DMS 273 (cell line): ENCODE data around the gene TGFBI.
A peak's percentile ranks its signal among the peaks of the same experiment; 100 is the strongest.

Experiments
- DNase-seq: peaks from one replicate; lab custom pipeline; 2025; ENCODE audit not compliant: unreplicated experiment; lab: John Stamatoyannopoulos, UW

Gene TGFBI

DNA sequence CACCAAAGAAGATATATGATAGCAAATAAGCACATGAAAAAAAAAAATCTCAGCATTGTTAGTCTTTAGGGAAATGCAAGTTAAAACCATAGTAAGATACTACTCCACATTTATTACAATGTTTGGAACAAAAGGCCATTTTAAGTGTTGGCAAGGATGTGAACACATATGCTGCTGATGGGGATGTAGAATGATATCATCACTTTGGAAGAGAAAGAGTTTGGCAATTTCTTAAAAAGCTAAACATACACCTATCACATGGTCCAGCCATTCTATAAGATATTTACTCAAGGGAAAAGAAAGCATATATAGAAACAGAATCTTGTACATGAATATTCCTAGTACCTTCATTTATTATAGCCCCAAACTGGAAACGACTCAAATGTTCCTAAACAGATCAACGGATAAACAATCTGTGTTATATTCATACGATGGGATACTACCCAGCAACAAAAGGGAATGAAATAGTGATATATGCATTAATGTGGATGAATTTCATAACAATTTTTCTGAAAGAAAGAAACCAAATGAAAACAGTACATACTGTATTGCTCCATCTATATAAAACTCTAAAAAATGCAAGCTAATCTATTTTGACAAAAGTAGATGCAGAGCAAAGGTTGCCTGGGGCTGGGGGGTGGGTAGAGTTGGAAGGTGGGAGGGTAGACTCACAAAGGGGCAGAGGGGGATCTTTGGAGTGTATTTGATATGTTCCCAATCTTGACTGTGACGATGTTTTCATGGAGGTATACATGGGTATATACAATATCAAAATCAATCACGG is 58.2 kb downstream of the TGFBI start:
- DNase-seq: no peak

DNA sequence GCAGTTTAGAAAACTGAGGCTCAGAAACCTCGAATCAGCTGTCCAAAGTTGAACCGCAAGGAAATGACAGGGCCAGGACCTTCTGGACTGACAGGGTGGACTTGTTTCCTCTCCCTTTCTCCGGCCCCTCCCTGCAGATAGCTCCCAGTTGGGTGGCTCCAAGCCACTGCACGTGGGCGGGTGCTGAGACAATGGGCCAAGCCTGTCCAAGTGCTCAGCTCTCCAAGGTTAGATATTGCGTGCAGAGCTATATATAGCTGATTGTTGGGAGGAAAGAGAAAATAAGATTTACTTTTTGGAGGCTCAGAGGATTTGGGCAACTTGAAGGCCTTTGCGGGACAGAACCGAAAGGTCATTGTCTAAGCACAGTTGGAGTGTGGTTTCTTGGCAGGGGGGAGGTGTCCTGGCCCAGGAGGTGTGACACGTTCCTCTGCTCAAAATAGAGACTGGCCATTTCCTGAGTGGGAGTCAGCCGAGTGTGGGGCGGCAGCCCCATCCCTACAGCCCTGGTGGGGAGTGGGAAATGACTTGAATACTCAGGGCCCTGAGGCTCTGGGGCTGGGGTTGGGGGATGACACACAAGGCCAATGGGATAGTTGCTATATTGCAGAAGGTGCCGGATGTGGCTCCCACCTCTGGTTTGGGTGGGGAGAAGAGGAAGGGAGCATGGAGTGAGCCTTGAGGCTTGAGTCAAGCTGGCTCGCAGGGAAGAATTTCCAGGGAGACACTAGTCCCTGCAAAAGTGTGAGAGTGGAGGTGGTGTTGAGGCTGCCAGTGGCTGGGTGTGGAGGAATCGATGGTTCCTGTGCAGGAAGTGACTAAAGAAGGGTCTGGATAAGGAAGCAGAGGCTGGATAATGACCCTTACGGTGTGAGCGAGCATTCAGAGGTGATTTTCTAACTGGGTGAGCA is 59.4 kb downstream of the TGFBI start:
- DNase-seq: no peak

DNA sequence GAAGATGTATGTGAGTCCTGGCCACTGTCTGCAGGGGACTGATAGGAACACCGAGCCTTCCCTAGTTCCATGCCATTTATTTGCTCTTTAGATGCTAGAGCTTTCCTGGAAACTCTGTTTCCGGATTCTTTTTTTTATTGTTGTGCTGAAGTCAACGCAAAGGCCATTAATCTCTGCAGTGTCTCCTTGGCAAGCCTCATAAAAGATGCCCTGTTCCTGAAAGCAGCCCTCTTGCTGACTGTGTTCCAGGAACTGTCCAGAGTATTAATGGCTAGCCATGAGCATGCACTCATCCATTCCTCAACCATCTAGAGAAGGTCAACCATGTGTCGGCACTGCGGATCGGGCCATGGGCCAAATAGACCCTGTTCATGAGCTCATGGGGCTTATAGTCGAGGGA is 61.0 kb downstream of the TGFBI start:
- no peak for DNase-seq

DNA sequence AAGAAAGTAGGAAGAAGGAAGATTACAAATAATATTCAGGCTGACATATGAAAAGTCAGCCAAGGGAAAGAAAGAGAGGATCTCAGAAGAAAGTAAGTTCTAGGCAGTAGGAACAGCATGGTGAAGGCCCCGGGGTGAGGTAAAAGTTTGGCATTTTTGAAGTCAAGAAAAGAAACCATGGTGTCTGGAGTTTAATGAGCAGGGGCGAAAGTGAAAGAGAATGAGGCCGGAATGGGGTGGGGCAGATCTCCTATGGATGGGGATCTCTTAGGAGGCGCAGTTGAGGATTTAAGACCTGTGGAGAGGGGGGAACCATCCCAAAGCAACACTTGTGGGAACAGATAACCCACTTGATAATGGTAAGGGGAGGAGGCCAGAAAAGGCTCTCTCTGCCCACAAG is 61.5 kb downstream of the TGFBI start:
- DNase-seq: no peak

DNA sequence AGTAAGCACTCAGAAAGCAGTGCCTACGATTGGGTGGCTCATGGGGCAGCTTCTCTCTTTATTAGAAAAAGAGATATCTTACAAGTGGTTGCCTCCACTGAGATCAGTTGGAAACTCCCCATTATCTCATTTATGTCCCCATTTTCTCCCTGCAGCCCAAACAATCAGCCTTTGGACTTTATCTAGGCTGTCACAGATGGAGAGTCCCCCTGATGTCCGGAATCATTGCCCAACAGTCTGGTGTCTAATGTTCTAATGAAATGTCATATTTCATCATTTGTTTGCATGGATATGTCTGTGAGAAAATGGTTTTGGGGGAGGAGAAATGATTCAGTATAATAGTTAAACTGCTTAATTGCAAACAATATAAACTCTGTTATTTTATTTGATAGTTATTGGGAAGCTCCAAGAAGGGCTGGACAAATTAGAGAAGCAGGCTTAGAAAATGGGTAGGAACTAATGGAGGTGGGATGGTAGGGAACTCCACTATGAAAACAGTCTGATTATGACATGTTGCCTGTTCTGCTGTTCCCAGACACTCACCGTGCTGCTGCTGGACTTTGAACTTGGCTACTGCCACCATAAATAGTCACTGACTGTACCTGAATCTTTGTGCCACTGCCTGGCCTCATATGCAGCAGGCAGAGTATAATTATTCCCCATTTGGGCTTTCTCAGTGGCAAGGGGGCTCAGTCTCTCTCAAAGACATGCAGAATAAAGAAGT is 65.6 kb downstream of the TGFBI start:
- no peak for DNase-seq

DNA sequence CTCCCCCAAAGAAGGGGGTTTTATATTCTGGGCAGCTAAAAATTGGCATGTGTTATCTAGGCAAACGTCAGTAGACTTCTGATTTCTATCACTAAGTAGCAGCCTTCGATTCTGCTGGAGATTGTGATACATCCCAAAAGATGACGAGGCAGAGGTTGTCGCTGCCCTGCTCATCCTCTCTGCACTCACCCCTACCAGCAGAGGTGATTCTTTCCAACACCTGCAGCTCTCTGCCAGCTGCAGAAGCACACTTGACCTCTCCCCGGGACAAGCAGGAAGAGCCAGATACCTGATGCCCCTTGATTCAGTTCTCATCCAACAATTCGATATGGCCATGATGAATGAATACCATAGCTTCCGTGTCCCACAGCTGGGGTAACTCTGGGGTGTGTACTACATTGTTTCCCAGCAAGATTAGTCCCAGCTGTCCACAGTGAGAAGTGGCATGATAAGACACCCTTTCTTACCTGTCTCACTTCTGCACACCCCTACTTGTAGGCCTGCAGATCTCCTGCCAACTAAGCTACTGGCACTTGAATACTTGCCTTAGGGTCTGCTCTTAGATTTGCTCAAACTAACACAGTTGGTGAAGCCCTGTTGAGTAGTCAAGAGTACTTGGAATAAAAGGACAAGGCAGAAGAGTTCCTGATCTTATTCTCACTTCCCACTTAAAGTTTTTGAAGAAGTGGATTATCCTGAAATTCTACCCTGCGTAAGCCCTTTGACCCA is 66.3 kb downstream of the TGFBI start:
- no peak for DNase-seq

DNA sequence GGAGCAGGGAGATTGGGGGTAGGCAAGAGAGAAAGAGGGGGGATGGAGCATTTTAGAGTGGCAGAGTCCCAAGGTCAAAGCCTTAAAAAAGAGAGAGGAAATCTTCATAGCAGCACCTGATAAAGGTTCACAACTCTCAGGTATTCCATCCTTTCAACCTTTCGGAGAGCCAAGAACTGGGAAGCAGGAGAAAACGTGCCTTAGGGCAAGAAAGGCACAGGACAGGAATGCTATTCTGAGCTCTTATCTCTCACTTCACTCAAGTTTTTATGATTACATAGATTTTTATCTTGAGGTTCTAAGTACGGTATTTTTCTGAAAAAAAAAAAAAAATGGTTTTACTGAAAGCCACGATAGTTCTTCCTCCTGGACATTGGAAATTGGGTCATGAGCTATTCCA is 69.4 kb downstream of the TGFBI start:
- no peak for DNase-seq

DNA sequence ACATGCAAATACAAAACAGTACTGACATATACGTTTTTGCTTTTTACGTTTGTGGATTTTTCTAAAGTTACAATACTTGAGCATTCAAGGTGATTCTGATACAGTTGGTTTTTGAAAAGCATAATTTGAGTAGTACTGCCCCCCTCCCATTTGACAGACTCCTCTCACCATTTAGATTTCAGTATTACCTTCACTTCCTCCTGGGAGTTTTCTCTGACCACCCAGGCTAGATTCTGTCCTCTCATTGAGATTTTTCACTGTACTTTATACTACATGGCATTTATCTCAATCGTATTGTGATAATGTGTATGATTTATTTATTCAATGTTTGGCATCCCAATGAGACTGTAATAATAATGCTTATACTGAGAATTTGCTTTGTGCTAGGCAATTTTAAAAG is 71.1 kb downstream of the TGFBI start:
- no peak for DNase-seq

DNA sequence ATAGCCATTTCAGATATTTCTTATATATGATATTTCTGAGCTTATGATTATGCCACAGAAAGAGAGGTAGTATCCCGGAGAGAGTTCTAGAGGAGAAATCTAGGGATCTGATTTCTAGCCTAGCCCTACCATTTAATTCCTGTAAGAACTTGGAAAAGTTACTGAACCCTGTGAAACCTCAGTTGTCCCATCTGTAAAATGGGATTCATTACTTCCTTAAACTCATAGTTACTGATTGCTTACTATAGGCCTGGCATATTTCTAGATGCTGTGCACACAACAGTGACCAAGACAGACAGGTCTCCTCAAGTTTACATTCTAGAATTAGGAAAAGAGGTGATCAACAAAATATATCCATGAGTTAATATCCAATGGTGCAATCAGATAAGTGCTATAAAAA is 73.1 kb downstream of the TGFBI start:
- DNase-seq: no peak

DNA sequence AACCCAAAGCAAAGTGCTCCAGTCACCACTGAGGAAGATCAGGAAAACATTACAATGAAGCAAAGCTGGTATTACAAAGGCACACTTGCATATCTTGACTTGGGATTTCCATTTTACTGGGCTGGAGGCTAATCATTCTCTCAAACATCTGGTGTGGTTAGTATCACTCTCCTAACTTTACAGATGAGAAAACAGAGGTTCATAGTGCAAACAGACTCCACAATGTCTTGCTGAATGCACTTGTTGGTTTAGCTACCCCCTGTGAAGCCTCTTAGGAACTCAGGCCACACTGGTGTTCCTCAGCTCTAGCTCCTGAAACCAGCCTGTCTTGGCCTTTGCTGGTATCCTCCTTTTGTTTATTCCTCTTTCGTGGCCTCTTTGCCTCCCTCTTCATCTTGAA is 74.3 kb downstream of the TGFBI start:
- DNase-seq: no peak

DNA sequence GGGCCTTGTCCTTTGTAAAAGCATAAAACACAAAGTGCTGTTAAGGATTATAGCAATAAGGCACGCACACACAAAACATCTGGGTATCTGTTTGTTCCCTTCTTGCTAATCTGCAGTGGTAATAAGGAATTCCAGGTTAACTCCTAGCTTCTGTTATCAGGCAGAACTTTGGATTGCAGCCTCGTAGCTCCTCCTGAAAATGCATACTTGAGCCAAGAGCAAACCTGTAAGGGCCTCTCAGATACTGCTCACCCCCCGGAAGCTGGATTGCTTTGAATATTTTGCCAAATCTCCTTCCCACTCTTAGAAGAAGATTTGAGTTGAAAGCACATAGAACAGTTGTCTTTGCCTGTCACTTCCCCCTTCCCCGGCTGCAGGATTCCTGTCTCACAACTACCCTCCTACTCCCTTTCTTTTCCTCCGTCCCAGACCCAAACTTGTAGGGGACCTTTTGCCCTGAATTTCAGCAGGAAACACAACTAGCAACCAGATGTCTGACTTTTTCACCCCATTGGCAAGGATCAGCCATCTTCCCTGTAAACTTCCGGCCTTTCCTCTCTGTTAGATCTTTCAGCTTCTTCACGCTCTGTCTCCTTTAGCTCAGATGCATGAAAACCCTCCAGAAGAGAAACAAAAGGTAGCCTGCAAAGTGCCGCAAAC is 75.6 kb downstream of the TGFBI start:
- no peak for DNase-seq

DNA sequence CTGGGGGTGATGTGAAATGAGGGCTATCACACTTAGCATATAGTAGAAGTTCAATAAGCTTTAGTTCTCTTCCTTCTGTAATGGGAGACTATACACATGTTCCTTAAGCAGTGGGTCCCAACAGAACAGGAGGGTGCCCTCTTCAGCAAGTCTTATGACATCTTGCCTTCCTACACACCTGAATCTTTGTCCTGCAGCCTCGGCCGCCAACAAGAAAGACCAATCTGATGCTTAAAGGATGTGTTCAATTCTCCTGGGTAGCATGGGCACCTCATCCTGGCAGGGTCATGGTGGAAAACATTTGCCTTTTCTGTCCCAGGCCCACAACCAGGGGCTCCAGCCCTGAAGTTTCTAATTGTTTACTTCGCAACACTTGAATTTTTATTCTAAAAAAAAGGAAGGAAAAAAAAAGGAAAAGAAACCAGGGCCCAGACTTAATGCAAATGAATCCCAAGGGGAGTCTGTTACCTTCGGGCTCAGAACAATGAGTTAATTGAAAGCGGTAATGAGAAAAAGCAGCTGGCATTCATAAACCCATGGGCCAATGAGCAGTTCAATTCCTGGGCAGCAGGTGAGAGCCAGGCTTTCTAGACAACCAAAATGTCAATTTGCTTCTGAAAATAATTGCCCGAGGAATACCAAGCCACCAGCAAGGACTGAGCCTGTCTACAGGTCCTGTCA is 77.7 kb downstream of the TGFBI start:
- DNase-seq: no peak

DNA sequence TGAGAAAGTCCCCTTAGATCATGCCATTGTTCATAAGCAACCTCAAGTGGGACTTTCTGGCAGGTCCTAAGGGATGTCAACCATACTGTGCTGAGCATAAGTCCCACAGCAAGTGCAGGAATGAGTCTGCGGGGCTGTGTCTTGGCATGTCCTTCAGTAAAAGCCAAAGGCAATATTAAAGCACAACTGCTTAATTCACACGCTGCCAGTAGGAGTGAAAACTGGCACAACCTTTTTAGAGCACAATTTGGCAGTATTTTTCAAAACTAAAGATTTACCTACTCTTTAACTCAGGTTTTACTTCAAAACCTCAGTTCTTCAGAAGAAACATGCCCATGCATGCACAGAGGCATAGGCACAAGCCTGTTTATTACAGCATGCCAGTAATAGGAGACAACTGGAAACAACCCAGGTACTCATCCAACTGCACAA is 79.4 kb downstream of the TGFBI start:
- DNase-seq: peak; percentile 47

DNA sequence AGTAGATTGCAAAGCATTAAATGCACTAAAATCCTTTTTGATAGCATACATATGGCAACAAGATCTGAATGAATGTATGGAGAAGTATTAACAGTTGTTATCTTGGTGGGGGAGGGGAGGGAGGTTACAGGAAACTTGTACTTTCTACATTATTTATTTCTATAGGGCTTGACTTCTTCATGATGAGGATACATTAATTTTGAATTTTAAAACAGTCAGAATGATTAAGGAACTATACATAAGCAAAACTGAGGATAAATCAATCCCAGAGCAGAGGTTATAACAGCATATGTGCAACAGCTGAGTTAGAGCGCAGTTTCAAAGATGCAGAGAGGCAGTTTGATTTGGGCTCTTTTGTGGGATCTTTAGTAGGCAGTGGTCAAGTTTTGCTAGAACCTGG is 80.0 kb downstream of the TGFBI start:
- DNase-seq: no peak

DNA sequence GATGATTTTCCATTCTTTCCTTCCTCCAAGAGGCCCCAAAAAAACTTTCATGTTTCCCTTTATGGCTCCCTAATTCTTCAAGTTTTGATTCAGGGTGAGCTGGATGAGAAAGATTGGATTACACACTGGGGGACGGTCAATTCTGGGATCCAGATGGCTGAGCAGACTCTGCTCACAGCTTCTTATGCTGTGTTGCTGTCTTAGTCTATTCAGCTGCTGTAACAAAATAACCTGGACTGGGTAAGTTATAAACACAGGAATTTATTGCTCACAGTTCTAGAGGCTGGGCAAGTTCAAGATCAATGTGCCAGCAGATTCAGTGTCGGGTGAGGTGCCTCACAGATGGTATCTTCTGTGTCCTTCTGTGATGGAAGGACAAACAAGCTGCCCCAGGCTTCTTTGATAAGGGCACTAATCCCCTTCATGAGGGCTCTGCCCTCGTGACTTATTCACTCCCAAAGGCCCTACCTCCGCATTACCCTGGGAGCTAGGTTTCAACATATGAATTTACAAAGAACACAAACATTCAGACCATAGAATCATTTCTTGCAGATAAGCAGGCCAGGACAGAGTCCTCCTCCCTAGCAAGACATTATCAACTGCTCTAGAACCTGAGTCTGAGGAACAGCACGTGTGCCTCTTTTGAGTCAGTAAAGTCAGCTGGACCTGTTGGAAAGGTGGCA is 80.8 kb downstream of the TGFBI start:
- peak; percentile 28 for DNase-seq
